ENCODE measurements around the gene LRG1.

The LRG1 gene

GRCh38 chr19:4575267-4576015, 35.6 kb upstream of the LRG1 start:
- no peak for DNase-seq

- no peak for DNase-seq
Measured at GRCh38 chr19:4573682-4574081, 33.8 kb upstream of the LRG1 start.

GRCh38 chr19:4571305-4571917, 31.6 kb upstream of the LRG1 start:
- no peak for DNase-seq

- no peak for DNase-seq
Measured at GRCh38 chr19:4570916-4571304, 31.1 kb upstream of the LRG1 start.

- DNase-seq = no peak
Measured at GRCh38 chr19:4570402-4570801, 30.6 kb upstream of the LRG1 start.

GRCh38 chr19:4568886-4569285, 29.1 kb upstream of the LRG1 start:
- peak; percentile 82 to 84 for DNase-seq

GRCh38 chr19:4567584-4568071, 27.8 kb upstream of the LRG1 start:
- DNase-seq = peak; percentile 17 to 19

- no peak for DNase-seq
Measured at GRCh38 chr19:4566402-4567051, 26.7 kb upstream of the LRG1 start.

- DNase-seq = peak in 1 of 2 experiments; percentile 48
Measured at GRCh38 chr19:4563562-4563961, 23.7 kb upstream of the LRG1 start.

GRCh38 chr19:4562085-4562484, 22.2 kb upstream of the LRG1 start:
- peak; percentile 21 to 24 for DNase-seq

GRCh38 chr19:4559569-4559968, 19.7 kb upstream of the LRG1 start, which contains the start of gene SEMA6B:
SEMA6B (minus strand) TSS chr19:4559684; CDS start chr19:4558457, 1,227 bp downstream.
- DNase-seq = no peak

GRCh38 chr19:4557971-4558941, 18.4 kb upstream of the LRG1 start:
- peak in 1 of 2 experiments; percentile 17 for DNase-seq

GRCh38 chr19:4557144-4557970, 17.5 kb upstream of the LRG1 start:
- no peak for DNase-seq

- no peak for DNase-seq
Measured at GRCh38 chr19:4556597-4557127, 16.8 kb upstream of the LRG1 start.

- no peak for DNase-seq
Measured at GRCh38 chr19:4555657-4556561, 16.1 kb upstream of the LRG1 start.

- DNase-seq = no peak
Measured at GRCh38 chr19:4554717-4555116, 14.9 kb upstream of the LRG1 start.

- no peak for DNase-seq
Measured at GRCh38 chr19:4553775-4554174, 13.9 kb upstream of the LRG1 start.

- DNase-seq = no peak
Measured at GRCh38 chr19:4553092-4553695, 13.4 kb upstream of the LRG1 start.

GRCh38 chr19:4552525-4552819, 12.6 kb upstream of the LRG1 start:
- no peak for DNase-seq

- no peak for DNase-seq
Measured at GRCh38 chr19:4550479-4551050, 10.7 kb upstream of the LRG1 start.

Data from Kasumi-1 (cell line).